ENCODE results near the gene LCE1F. TPM values are rescaled to one million over a fixed set of nuclear protein-coding genes. Genes with fewer than 3 reads are reported as not detected.

Gene LCE1F
- total and polyA plus RNA-seq, 2 of the 13 experiments (the other 11 are each of a cell fraction or from before 2014, with no cell fraction given): not detected

DNA sequence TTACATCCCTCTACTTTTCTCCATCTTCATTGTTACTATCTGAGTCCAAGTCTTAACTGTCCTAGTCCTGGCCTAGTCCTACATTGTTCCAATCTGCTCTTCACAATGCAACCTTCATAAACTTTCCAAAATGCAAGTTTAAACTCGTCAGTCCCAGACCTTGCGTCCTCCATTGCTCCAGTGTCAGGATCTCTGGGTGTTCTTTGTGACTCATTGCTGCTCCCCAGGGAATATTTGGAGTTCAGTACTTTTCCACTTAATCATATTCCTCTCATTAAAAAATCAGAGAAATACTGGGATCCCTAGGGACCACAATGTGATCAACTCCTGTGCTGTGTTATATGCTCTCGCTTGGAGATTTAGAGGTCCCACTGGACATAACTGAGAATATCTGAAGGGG, 35.1 kb upstream of the LCE1F start (continued):
- TF ChIP-seq, protein P1, sequence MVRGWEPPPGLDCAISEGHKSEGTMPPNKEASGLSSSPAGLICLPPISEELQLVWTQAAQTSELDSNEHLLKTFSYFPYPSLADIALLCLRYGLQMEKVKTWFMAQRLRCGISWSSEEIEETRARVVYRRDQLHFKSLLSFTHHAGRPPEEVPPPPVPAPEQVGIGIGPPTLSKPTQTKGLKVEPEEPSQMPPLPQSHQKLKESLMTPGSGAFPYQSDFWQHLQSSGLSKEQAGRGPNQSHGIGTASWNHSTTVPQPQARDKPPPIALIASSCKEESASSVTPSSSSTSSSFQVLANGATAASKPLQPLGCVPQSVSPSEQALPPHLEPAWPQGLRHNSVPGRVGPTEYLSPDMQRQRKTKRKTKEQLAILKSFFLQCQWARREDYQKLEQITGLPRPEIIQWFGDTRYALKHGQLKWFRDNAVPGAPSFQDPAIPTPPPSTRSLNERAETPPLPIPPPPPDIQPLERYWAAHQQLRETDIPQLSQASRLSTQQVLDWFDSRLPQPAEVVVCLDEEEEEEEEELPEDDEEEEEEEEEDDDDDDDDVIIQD (CRISPR knock-in tag; IDR thresholded peaks at IDR 0.05; ENCODE audit: low read depth): no peak
- TF ChIP-seq ZNF607 (CRISPR knock-in tag; IDR thresholded peaks at IDR 0.05; ENCODE audit: borderline replicate concordance) (no peak), HOXA3 (CRISPR knock-in tag; IDR thresholded peaks at IDR 0.05) (no peak), ZBTB20 (CRISPR knock-in tag; IDR thresholded peaks at IDR 0.05; ENCODE audit: borderline replicate concordance, low read depth) (no peak)
- TF ChIP-seq, protein P2, sequence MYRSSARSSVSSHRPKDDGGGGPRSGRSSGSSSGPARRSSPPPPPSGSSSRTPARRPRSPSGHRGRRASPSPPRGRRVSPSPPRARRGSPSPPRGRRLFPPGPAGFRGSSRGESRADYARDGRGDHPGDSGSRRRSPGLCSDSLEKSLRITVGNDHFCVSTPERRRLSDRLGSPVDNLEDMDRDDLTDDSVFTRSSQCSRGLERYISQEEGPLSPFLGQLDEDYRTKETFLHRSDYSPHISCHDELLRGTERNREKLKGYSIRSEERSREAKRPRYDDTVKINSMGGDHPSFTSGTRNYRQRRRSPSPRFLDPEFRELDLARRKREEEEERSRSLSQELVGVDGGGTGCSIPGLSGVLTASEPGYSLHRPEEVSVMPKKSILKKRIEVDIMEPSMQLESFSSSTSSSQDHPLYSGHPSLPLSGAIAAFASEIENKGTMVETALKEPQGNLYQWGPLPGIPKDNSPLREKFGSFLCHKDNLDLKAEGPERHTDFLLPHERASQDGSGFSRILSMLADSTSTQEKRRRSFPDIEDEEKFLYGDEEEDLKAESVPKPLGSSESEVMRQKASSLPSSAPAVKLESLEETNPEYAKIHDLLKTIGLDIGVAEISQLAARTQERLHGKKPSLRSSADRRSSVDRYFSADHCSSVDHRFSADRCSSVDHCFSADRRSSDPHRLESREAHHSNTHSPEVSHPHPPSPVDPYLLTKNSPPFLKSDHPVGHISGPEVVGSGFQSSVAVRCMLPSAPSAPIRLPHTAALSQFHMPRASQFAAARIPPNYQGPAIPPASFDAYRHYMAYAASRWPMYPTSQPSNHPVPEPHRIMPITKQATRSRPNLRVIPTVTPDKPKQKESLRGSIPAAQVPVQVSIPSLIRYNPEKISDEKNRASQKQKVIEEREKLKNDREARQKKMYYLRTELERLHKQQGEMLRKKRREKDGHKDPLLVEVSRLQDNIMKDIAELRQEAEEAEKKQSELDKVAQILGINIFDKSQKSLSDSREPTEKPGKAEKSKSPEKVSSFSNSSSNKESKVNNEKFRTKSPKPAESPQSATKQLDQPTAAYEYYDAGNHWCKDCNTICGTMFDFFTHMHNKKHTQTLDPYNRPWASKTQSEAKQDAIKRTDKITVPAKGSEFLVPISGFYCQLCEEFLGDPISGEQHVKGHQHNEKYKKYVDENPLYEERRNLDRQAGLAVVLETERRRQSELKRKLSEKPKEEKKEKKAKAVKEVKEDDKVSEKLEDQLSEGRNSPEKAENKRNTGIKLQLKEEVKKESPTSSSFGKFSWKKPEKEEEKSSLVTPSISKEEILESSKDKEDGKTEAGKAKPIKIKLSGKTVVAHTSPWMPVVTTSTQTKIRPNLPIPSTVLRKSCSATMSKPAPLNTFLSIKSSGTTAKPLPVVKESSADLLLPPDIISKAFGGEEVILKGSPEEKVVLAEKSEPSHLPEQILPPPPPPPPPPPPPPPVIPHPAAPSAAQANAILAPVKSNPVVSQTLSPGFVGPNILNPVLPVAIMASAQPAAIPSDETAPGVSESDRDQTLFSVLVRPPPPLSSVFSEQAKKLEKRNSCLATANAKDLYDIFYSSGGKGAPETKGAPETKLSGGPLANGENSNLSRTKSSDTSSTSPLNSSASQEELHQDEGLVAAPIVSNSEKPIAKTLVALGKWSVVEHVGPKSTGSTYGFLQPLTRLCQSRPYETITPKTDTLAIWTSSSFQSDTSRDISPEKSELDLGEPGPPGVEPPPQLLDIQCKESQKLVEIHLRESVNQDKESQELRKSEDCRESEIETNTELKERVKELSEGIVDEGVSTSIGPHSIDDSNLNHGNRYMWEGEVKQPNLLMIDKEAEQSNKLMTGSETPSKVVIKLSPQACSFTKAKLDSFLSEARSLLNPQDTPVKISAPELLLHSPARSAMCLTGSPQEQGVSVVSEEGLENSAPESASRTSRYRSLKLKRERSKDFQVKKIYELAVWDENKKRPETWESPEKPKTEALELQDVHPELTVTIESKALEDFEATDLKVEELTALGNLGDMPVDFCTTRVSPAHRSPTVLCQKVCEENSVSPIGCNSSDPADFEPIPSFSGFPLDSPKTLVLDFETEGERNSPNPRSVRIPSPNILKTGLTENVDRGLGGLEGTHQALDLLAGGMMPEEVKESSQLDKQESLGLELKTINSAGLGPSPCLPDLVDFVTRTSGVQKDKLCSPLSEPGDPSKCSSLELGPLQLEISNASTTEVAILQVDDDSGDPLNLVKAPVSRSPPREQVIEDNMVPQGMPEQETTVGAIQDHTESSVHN (CRISPR knock-in tag; IDR thresholded peaks at IDR 0.05): no peak

All from HepG2 (cell line).